Measurements from ENCODE around the gene MESP2.

Gene MESP2

GRCh38 chr15:89806559-89807550, 30.7 kb downstream of the MESP2 start:
- Histone ChIP-seq H3K79me2 (ENCODE audit: control insufficient read depth, insufficient read depth, low read length, poor library complexity) (no peaks in the 10 kb centered on the region), H4K12ac (ENCODE audit: low read depth, low read length) (no peak overlapping the region), H3K27me3 (ENCODE audit: insufficient read depth, low read length) (no peaks in the 10 kb centered on the region), H3K18ac (ENCODE audit: low read length) (no peak overlapping the region), H4K8ac (ENCODE audit: low read depth, low read length) (no peak overlapping the region), H3K79me1 (ENCODE audit: low read length) (no peaks in the 10 kb centered on the region), H3K4ac (ENCODE audit: low read depth, low read length) (no peak overlapping the region), H3K4me2 (ENCODE audit: low read length) (no peak overlapping the region), H2BK5ac (ENCODE audit: low read depth, low read length, poor library complexity) (no peak overlapping the region), H2AFZ (ENCODE audit: insufficient read depth, low read length, poor library complexity) (no peak overlapping the region), H4K91ac (ENCODE audit: low read depth, low read length) (no peak overlapping the region), H3K27ac (ENCODE audit: low read depth, low read length) (no peak overlapping the region), H2BK120ac (ENCODE audit: insufficient read depth, low read length, poor library complexity) (no peak overlapping the region), H2BK12ac (ENCODE audit: low read length) (no peak overlapping the region), H3K9ac (ENCODE audit: low read length) (no peak overlapping the region), H3K4me3 (ENCODE audit: low read depth, low read length) (no peak overlapping the region), H3K23ac (ENCODE audit: low read length) (no peak overlapping the region), H2AK5ac (ENCODE audit: low read length) (no peak overlapping the region), H3K14ac (ENCODE audit: low read length) (no peak overlapping the region), H3K4me1 (ENCODE audit: control insufficient read depth in 1 of 2, insufficient read depth in 2 of 2, low read length in 2 of 2) (peaks cover 0 to 2% of the 10 kb centered on the region in 2 experiments), H3K36me3 (ENCODE audit: control insufficient read depth in 1 of 2, insufficient read depth in 2 of 2, low read length in 2 of 2) (no peaks in the 10 kb centered on the region), H3K9me3 (ENCODE audit: insufficient read depth, low read depth, low read length) (no peaks in the 10 kb centered on the region)
- no CpG with 5 or more reads among the region's 22 CpGs for WGBS (ENCODE audit: extremely low coverage, insufficient coverage, insufficient read length)
- DNase-seq, result no peak

GRCh38 chr15:89807689-89808088, 31.6 kb downstream of the MESP2 start:
- H3K9ac ChIP-seq (ENCODE audit: low read length), result no peak overlapping the region
- no peak overlapping the region for H3K4ac ChIP-seq (ENCODE audit: low read depth, low read length)
- H3K27me3 ChIP-seq (ENCODE audit: insufficient read depth, low read length), result no peaks in the 10 kb centered on the region
- H2BK5ac ChIP-seq (ENCODE audit: low read depth, low read length, poor library complexity), result no peak overlapping the region
- H2BK120ac ChIP-seq (ENCODE audit: insufficient read depth, low read length, poor library complexity), result no peak overlapping the region
- no peaks in the 10 kb centered on the region for H3K36me3 ChIP-seq (ENCODE audit: control insufficient read depth in 1 of 2, insufficient read depth in 2 of 2, low read length in 2 of 2)
- no peaks in the 10 kb centered on the region for H3K79me1 ChIP-seq (ENCODE audit: low read length)
- no peaks in the 10 kb centered on the region for H3K9me3 ChIP-seq (ENCODE audit: insufficient read depth, low read depth, low read length)
- no peak overlapping the region for H2AFZ ChIP-seq (ENCODE audit: insufficient read depth, low read length, poor library complexity)
- no peak overlapping the region for H3K4me2 ChIP-seq (ENCODE audit: low read length)
- DNase-seq, result no peak
- H3K4me3 ChIP-seq (ENCODE audit: low read depth, low read length), result no peak overlapping the region
- H3K23ac ChIP-seq (ENCODE audit: low read length), result no peak overlapping the region
- no peak overlapping the region for H2AK5ac ChIP-seq (ENCODE audit: low read length)
- H2BK12ac ChIP-seq (ENCODE audit: low read length), result no peak overlapping the region
- no peaks in the 10 kb centered on the region for H3K79me2 ChIP-seq (ENCODE audit: control insufficient read depth, insufficient read depth, low read length, poor library complexity)
- H4K8ac ChIP-seq (ENCODE audit: low read depth, low read length), result no peak overlapping the region
- no CpG with 5 or more reads among the region's 6 CpGs for WGBS (ENCODE audit: extremely low coverage, insufficient coverage, insufficient read length)
- no peak overlapping the region for H3K18ac ChIP-seq (ENCODE audit: low read length)
- no peak overlapping the region for H3K14ac ChIP-seq (ENCODE audit: low read length)
- H4K91ac ChIP-seq (ENCODE audit: low read depth, low read length), result no peak overlapping the region
- H3K27ac ChIP-seq (ENCODE audit: low read depth, low read length), result no peak overlapping the region
- H4K12ac ChIP-seq (ENCODE audit: low read depth, low read length), result no peak overlapping the region
- H3K4me1 ChIP-seq (ENCODE audit: control insufficient read depth in 1 of 2, insufficient read depth in 2 of 2, low read length in 2 of 2), result peaks cover 0 to 2% of the 10 kb centered on the region in 2 experiments

GRCh38 chr15:89808160-89808870, 32.2 kb downstream of the MESP2 start:
- Histone ChIP-seq H3K4ac (ENCODE audit: low read depth, low read length) (no peak overlapping the region), H3K4me1 (ENCODE audit: control insufficient read depth in 1 of 2, insufficient read depth in 2 of 2, low read length in 2 of 2) (peaks cover 0 to 2% of the 10 kb centered on the region in 2 experiments), H3K27ac (ENCODE audit: low read depth, low read length) (no peak overlapping the region), H2BK120ac (ENCODE audit: insufficient read depth, low read length, poor library complexity) (no peak overlapping the region), H4K8ac (ENCODE audit: low read depth, low read length) (no peak overlapping the region), H3K36me3 (ENCODE audit: control insufficient read depth in 1 of 2, insufficient read depth in 2 of 2, low read length in 2 of 2) (no peaks in the 10 kb centered on the region), H2AK5ac (ENCODE audit: low read length) (no peak overlapping the region), H3K79me2 (ENCODE audit: control insufficient read depth, insufficient read depth, low read length, poor library complexity) (no peaks in the 10 kb centered on the region), H3K9ac (ENCODE audit: low read length) (no peak overlapping the region), H3K79me1 (ENCODE audit: low read length) (no peaks in the 10 kb centered on the region), H4K91ac (ENCODE audit: low read depth, low read length) (no peak overlapping the region), H3K4me2 (ENCODE audit: low read length) (no peak overlapping the region), H3K18ac (ENCODE audit: low read length) (no peak overlapping the region), H2BK5ac (ENCODE audit: low read depth, low read length, poor library complexity) (no peak overlapping the region), H2AFZ (ENCODE audit: insufficient read depth, low read length, poor library complexity) (no peak overlapping the region), H3K4me3 (ENCODE audit: low read depth, low read length) (no peak overlapping the region), H3K23ac (ENCODE audit: low read length) (no peak overlapping the region), H3K9me3 (ENCODE audit: insufficient read depth, low read depth, low read length) (no peaks in the 10 kb centered on the region), H2BK12ac (ENCODE audit: low read length) (no peak overlapping the region), H4K12ac (ENCODE audit: low read depth, low read length) (no peak overlapping the region), H3K14ac (ENCODE audit: low read length) (no peak overlapping the region), H3K27me3 (ENCODE audit: insufficient read depth, low read length) (no peaks in the 10 kb centered on the region)
- no CpG with 5 or more reads among the region's 10 CpGs for WGBS (ENCODE audit: extremely low coverage, insufficient coverage, insufficient read length)
- DNase-seq, result peak in 1 of 2 donors; percentile 28

- Histone ChIP-seq H3K4me2 (ENCODE audit: low read length) (no peak overlapping the region), H3K14ac (ENCODE audit: low read length) (no peak overlapping the region), H3K9ac (ENCODE audit: low read length) (no peak overlapping the region), H4K91ac (ENCODE audit: low read depth, low read length) (no peak overlapping the region), H2AK5ac (ENCODE audit: low read length) (no peak overlapping the region), H2BK5ac (ENCODE audit: low read depth, low read length, poor library complexity) (no peak overlapping the region), H3K4me1 (ENCODE audit: control insufficient read depth in 1 of 2, insufficient read depth in 2 of 2, low read length in 2 of 2) (peaks cover 0 to 2% of the 10 kb centered on the region in 2 experiments), H3K4ac (ENCODE audit: low read depth, low read length) (no peak overlapping the region), H3K4me3 (ENCODE audit: low read depth, low read length) (no peak overlapping the region), H3K27me3 (ENCODE audit: insufficient read depth, low read length) (peaks cover 7% of the 10 kb centered on the region), H2AFZ (ENCODE audit: insufficient read depth, low read length, poor library complexity) (no peak overlapping the region), H2BK12ac (ENCODE audit: low read length) (no peak overlapping the region), H3K36me3 (ENCODE audit: control insufficient read depth in 1 of 2, insufficient read depth in 2 of 2, low read length in 2 of 2) (no peaks in the 10 kb centered on the region), H3K23ac (ENCODE audit: low read length) (no peak overlapping the region), H4K12ac (ENCODE audit: low read depth, low read length) (no peak overlapping the region), H3K9me3 (ENCODE audit: insufficient read depth, low read depth, low read length) (no peaks in the 10 kb centered on the region), H3K27ac (ENCODE audit: low read depth, low read length) (no peak overlapping the region), H2BK120ac (ENCODE audit: insufficient read depth, low read length, poor library complexity) (no peak overlapping the region), H3K79me2 (ENCODE audit: control insufficient read depth, insufficient read depth, low read length, poor library complexity) (no peaks in the 10 kb centered on the region), H3K79me1 (ENCODE audit: low read length) (no peaks in the 10 kb centered on the region), H3K18ac (ENCODE audit: low read length) (no peak overlapping the region), H4K8ac (ENCODE audit: low read depth, low read length) (no peak overlapping the region)
- no peak for DNase-seq
- WGBS (ENCODE audit: extremely low coverage, insufficient coverage, insufficient read length), result no CpG with 5 or more reads among the region's 8 CpGs
Measured at GRCh38 chr15:89809093-89809786, 33.1 kb downstream of the MESP2 start.
